Measurements from ENCODE around the gene SLC12A6.

DNA sequence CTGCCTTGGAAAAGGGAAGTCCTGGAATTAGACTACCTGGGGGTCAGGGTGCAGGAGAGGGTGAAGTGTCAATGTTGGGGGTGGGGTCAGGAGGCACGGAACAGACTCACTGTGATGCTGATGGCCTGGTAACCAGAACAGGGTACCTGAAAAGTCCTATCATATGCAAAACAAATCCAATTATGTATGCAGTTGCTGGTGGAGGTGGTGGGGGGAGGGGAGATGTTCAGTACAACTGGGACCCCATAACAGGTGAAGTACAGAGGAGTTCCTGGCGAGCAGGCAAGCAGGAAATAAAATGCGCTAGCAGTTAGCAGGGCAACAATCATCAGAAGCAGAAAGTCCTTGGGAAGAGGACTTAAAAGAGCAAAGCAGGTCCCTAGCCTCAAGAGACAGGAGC lies 123.4 kb downstream of the SLC12A6 start:
- TF ChIP-seq ZBTB8A (tag by site-specific recombination; IDR thresholded peaks at IDR 0.05) (no peak), ZNF274 (IDR thresholded peaks at IDR 0.05; ENCODE audit: low read length) (no peak), ZNF274 (tag by site-specific recombination; IDR thresholded peaks at IDR 0.05; ENCODE audit: borderline replicate concordance) (no peak), ZNF416 (tag by site-specific recombination; IDR thresholded peaks at IDR 0.05) (no peak), ZNF580 (tag by site-specific recombination; IDR thresholded peaks at IDR 0.05) (no peak), MYNN (tag by site-specific recombination; IDR thresholded peaks at IDR 0.05; ENCODE audit: borderline replicate concordance) (no peak)
- TF ChIP-seq, protein P1, sequence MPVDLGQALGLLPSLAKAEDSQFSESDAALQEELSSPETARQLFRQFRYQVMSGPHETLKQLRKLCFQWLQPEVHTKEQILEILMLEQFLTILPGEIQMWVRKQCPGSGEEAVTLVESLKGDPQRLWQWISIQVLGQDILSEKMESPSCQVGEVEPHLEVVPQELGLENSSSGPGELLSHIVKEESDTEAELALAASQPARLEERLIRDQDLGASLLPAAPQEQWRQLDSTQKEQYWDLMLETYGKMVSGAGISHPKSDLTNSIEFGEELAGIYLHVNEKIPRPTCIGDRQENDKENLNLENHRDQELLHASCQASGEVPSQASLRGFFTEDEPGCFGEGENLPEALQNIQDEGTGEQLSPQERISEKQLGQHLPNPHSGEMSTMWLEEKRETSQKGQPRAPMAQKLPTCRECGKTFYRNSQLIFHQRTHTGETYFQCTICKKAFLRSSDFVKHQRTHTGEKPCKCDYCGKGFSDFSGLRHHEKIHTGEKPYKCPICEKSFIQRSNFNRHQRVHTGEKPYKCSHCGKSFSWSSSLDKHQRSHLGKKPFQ (tag by site-specific recombination; IDR thresholded peaks at IDR 0.05) = no peak
- TF ChIP-seq, protein P2, sequence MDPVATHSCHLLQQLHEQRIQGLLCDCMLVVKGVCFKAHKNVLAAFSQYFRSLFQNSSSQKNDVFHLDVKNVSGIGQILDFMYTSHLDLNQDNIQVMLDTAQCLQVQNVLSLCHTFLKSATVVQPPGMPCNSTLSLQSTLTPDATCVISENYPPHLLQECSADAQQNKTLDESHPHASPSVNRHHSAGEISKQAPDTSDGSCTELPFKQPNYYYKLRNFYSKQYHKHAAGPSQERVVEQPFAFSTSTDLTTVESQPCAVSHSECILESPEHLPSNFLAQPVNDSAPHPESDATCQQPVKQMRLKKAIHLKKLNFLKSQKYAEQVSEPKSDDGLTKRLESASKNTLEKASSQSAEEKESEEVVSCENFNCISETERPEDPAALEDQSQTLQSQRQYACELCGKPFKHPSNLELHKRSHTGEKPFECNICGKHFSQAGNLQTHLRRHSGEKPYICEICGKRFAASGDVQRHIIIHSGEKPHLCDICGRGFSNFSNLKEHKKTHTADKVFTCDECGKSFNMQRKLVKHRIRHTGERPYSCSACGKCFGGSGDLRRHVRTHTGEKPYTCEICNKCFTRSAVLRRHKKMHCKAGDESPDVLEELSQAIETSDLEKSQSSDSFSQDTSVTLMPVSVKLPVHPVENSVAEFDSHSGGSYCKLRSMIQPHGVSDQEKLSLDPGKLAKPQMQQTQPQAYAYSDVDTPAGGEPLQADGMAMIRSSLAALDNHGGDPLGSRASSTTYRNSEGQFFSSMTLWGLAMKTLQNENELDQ (tag by site-specific recombination; IDR thresholded peaks at IDR 0.05; ENCODE audit: low read depth) = no peak
- TF ChIP-seq, protein P3, sequence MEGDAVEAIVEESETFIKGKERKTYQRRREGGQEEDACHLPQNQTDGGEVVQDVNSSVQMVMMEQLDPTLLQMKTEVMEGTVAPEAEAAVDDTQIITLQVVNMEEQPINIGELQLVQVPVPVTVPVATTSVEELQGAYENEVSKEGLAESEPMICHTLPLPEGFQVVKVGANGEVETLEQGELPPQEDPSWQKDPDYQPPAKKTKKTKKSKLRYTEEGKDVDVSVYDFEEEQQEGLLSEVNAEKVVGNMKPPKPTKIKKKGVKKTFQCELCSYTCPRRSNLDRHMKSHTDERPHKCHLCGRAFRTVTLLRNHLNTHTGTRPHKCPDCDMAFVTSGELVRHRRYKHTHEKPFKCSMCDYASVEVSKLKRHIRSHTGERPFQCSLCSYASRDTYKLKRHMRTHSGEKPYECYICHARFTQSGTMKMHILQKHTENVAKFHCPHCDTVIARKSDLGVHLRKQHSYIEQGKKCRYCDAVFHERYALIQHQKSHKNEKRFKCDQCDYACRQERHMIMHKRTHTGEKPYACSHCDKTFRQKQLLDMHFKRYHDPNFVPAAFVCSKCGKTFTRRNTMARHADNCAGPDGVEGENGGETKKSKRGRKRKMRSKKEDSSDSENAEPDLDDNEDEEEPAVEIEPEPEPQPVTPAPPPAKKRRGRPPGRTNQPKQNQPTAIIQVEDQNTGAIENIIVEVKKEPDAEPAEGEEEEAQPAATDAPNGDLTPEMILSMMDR (tag by site-specific recombination; IDR thresholded peaks at IDR 0.05) = no peak
